Activated CD4-positive, alpha-beta T cell treated with anti-CD3 and anti-CD28 coated beads, Interleukin-2, amount 10 ng/mL, durations not matched to agents 7 days and 5 days (primary cell): ENCODE results near the gene MRAP2. TPM values are rescaled to one million over a fixed set of nuclear protein-coding genes. Genes with fewer than 3 reads are reported as not detected.

Source experiments
- CTCF ChIA-PET: fragments of 350-600 bp; sonication (Branson Sonifier 250); formaldehyde crosslinking; loops from one replicate; lab custom pipeline; 2021; ENCODE audit warnings: antibody characterized with exemption; lab: Charles Lee
- POLR2A ChIA-PET: fragments of 350-600 bp; sonication (Branson Sonifier 250); formaldehyde crosslinking; loops from one replicate; lab custom pipeline; 2021; ENCODE audit warnings: antibody characterized with exemption; lab: Charles Lee
- DNase-seq: peaks from one replicate; pipeline ENCODE4 v3.0.0-alpha.2; 2020
- H3K27ac Mint-ChIP-seq: one replicate; pipeline ENCODE4 v1.8.0; 2021; ENCODE audit warnings: mild to moderate bottlenecking, moderate library complexity, mixed read lengths
- H3K27me3 Mint-ChIP-seq: one replicate; pipeline ENCODE4 v1.8.0; 2021; ENCODE audit warnings: mixed read lengths
- H3K36me3 Mint-ChIP-seq: one replicate; pipeline ENCODE4 v1.8.0; 2021; ENCODE audit warnings: low read depth, mixed read lengths
- H3K4me1 Mint-ChIP-seq: one replicate; pipeline ENCODE4 v1.8.0; 2021; ENCODE audit warnings: mixed read lengths
- H3K4me3 Mint-ChIP-seq: one replicate; pipeline ENCODE4 v1.8.0; 2021; ENCODE audit warnings: mild to moderate bottlenecking, moderate library complexity, mixed read lengths
- H3K9me3 Mint-ChIP-seq: one replicate; pipeline ENCODE4 v1.8.0; 2021; ENCODE audit warnings: mixed read lengths
- total RNA-seq, 2 experiments: library from RNA; stranded (reverse); gene quantifications; one replicate each; pipeline ENCODE4 v1.2.3, GENCODE V29; 2021

Gene MRAP2, protein sequence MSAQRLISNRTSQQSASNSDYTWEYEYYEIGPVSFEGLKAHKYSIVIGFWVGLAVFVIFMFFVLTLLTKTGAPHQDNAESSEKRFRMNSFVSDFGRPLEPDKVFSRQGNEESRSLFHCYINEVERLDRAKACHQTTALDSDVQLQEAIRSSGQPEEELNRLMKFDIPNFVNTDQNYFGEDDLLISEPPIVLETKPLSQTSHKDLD
- not detected for total RNA-seq

DNA sequence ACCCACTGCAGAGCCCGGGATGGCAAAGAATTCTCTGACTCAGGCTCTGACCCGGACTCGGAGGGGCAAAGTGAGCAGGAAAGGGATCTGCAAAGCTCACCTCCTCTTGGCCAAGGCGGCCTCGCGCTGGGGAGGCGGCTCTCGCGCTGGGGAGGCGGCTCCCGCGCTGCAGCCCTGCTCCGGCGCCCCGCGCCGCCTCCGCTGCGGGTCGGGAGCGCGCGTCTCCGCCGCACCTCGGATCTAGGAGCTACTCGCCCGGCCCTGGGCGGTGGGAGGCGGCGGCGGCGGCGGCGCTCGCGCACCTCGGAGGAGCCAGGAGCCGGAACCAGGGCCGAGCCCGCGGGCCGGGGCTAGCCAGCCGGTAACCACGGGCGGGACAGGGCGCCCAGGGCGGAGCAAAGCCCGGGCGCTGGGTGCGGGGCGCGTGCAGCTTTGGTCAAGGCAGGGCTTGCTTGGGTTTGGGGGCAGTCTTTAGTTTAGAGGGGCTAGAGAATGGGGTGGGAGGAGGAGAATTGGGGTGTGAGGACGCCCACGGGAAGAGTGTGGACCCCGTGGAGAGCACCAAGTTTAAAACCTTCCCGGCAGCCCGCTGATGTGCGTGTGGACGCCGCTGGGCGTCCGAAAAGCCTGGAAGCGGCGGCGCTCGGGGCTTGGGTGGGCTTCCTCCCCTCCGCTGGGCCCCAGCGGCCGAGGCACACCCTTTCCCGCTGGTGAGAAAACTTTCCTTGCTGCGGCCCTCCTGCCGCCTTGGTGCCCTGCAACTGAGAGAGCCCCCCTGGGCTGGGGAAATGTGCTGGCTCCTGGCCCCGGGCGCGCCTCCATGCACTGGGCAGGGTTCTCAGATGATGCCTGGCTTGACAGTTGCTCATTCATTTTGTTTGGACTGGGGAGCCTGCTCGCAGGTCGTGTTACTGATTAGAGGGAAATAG, at the start of gene MRAP2:
MRAP2 (plus strand) TSS at position 250 of the 929 bp plus-strand sequence. CDS start 21,547 bp downstream, outside the sequence.
- ChIA-PET CTCF (no interaction called here), POLR2A (no interaction called here)
- Mint-ChIP-seq H3K27me3 (peaks cover 37% of the 10 kb centered on the region), H3K27ac (no peak within 1 kb of the TSS), H3K4me3 (no peak within 1 kb of the TSS), H3K9me3 (no peaks in the 10 kb centered on the region), H3K36me3 (no peaks in the 10 kb centered on the region), H3K4me1 (no peaks in the 10 kb centered on the region)
- DNase-seq, result no peak

DNA sequence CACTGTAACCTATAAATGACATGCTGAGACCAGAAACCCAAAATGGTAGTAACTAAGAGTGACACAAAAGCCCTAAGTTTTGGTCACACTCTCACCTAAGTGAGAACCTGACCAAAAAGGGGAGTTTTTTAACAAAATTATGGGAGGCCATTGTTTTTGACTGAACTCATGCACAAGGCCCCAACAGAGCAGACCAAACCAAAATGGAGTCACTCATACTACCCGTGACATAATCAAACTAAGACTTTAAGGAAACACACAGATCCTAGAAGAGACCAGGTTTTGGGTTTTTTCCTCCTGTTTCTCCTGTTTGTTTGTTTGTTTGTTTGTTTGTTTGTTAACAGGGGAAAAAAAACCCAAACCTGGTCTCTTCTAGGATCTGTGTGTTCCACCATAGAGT, 49.2 kb upstream of the MRAP2 start:
- Mint-ChIP-seq H3K4me3 (no peak overlapping the region), H3K36me3 (no peaks in the 10 kb centered on the region), H3K9me3 (peaks cover 4% of the 10 kb centered on the region), H3K4me1 (no peaks in the 10 kb centered on the region), H3K27me3 (no peaks in the 10 kb centered on the region), H3K27ac (no peak overlapping the region)
- CTCF ChIA-PET, result no interaction called here
- DNase-seq, result no peak
- POLR2A ChIA-PET, result no interaction called here

DNA sequence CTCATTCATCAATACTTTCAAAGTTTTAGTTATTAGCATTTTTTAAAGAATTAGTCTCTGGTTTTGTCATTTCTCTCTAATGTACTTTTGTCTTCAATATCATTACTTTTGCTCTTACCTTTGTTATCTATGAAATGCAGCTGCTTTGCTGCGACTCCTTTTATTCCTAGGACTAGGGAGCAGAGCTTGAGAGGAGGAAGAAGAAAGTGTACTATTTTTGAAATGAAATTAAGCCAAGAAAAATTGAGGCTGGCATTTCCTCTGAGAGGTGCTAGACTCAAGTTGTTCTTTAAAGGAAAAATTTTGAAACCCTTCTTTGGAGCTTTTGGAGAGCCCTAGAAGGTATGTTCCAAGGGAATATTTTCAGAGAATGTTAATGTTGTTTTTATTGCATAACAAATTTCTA, 48.3 kb upstream of the MRAP2 start:
- no peaks in the 10 kb centered on the region for H3K36me3 Mint-ChIP-seq
- H3K4me3 Mint-ChIP-seq, result no peak overlapping the region
- CTCF ChIA-PET, result no interaction called here
- POLR2A ChIA-PET, result no interaction called here
- H3K27me3 Mint-ChIP-seq, result no peaks in the 10 kb centered on the region
- no peak for DNase-seq
- no peaks in the 10 kb centered on the region for H3K4me1 Mint-ChIP-seq
- peaks cover 4% of the 10 kb centered on the region for H3K9me3 Mint-ChIP-seq
- H3K27ac Mint-ChIP-seq, result no peak overlapping the region

DNA sequence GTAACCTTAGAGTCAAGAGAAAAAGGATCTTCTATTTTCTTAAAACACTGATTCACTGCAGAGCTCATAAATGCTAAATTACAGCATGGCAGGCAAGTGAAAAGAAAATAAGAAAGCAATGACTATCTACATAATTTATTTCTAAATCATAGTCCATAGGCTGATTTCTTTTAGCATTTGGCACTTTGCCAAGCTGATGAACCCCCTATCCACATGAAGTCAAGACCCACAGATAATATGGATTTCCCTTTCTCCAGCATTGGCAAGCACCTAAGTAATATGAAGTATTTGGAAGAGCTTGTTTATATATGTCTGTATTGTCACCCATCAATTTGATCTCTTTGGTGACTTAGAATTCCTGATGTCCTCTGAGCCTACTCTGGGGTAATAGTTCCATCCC, 47.9 kb upstream of the MRAP2 start:
- no peak overlapping the region for H3K4me3 Mint-ChIP-seq
- H3K9me3 Mint-ChIP-seq, result peaks cover 4% of the 10 kb centered on the region
- no peak for DNase-seq
- H3K36me3 Mint-ChIP-seq, result no peaks in the 10 kb centered on the region
- no peak overlapping the region for H3K27ac Mint-ChIP-seq
- CTCF ChIA-PET, result no interaction called here
- H3K4me1 Mint-ChIP-seq, result no peaks in the 10 kb centered on the region
- no peaks in the 10 kb centered on the region for H3K27me3 Mint-ChIP-seq
- POLR2A ChIA-PET, result no interaction called here

DNA sequence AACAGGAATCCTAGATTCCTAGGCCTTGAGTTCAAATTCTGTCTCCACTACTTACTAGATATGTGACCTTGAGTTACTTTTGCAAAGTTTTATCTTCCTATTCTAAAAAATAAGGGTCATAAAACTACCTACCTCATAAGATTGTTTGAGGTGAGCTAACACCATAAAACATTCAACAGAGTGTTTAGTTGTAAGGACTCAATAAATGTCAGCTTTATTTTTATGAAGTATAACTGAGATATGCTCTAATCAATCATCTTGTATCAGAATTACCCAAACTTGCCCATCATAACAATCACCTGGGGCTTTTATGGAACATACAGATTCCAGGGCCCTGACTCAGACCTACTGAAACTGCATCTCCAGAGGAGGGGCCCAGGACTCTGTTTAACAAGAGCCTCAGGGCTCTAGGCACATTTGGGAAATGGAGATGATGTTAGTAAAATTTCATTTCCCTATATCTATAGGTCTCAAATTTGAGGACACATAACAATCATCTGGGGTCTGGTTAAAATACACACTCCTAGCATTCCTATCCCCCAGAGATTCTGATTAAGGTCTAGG, 35.5 kb upstream of the MRAP2 start:
- no peaks in the 10 kb centered on the region for H3K36me3 Mint-ChIP-seq
- H3K9me3 Mint-ChIP-seq, result no peaks in the 10 kb centered on the region
- no peak for DNase-seq
- POLR2A ChIA-PET, result no interaction called here
- H3K4me3 Mint-ChIP-seq, result no peak overlapping the region
- no peaks in the 10 kb centered on the region for H3K4me1 Mint-ChIP-seq
- H3K27ac Mint-ChIP-seq, result no peak overlapping the region
- H3K27me3 Mint-ChIP-seq, result peaks cover 3% of the 10 kb centered on the region
- CTCF ChIA-PET, result no interaction called here

DNA sequence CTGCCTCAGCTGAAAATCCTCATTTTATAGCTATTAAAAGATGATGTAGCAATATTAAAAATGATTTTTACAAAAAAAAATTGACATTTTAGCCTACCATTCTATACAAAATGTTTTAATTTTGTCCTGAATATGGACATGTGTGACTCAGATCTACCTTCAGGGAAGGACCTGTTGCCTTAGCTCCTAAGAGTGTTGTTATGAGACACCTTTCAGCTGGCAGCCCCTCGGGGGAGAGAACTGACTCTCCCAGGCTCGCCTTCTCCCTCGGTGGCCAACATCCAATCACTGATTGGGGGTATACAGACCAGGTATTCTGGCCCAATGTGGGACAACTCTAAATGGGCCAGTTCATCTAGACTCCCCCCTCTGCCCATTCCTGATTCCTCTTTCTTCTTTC, 32.5 kb upstream of the MRAP2 start:
- no peaks in the 10 kb centered on the region for H3K9me3 Mint-ChIP-seq
- CTCF ChIA-PET, result no interaction called here
- H3K27me3 Mint-ChIP-seq, result peaks cover 6% of the 10 kb centered on the region
- DNase-seq, result no peak
- POLR2A ChIA-PET, result no interaction called here
- no peaks in the 10 kb centered on the region for H3K4me1 Mint-ChIP-seq
- no peak overlapping the region for H3K4me3 Mint-ChIP-seq
- H3K36me3 Mint-ChIP-seq, result no peaks in the 10 kb centered on the region
- no peak overlapping the region for H3K27ac Mint-ChIP-seq

DNA sequence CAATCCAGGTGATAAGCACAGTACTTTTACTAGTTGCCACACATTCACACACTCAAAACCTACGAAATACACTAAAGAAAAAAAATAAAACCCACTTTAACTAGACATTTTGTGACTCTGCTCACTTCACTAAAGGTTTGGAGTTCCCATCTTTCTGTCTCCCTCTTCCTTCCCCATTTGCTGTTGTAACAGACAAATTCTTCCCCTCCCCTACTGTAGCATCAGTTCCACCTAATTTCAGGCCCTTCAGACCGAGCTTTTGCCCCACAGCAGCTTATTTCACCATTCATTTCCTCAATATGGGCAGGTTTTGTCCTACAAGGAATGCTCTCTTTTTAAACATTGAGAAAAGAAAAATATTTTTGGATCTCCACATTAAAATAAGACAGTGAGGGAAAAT, 31.3 kb upstream of the MRAP2 start:
- no peak for DNase-seq
- Mint-ChIP-seq H3K27ac (no peak overlapping the region), H3K27me3 (peaks cover 6% of the 10 kb centered on the region), H3K9me3 (no peaks in the 10 kb centered on the region), H3K4me3 (no peak overlapping the region), H3K36me3 (no peaks in the 10 kb centered on the region), H3K4me1 (no peaks in the 10 kb centered on the region)
- CTCF ChIA-PET, result no interaction called here
- POLR2A ChIA-PET, result no interaction called here

DNA sequence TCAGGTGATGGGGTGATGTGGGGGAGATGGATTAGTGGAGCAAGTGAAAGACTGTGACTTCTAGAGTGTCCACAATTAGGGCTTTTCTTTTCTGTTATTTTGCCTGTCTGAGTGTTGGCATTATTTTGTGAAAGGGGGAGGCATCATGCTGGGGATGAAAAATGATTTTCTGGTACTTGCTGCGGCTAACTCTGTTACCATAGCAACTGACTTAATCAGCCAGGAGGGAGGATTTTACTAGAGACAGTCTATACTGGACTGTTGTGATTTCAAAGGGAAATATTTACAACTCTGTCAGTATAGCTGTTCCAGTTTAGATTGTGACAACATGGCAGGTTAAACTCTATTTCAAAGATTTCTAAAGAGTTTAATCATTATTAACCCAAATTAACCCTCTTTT, 30.4 kb upstream of the MRAP2 start:
- Mint-ChIP-seq H3K36me3 (no peaks in the 10 kb centered on the region), H3K4me3 (no peak overlapping the region), H3K27ac (no peak overlapping the region), H3K4me1 (no peaks in the 10 kb centered on the region), H3K9me3 (no peaks in the 10 kb centered on the region), H3K27me3 (peaks cover 9% of the 10 kb centered on the region)
- no peak for DNase-seq
- ChIA-PET POLR2A (no interaction called here), CTCF (no interaction called here)

DNA sequence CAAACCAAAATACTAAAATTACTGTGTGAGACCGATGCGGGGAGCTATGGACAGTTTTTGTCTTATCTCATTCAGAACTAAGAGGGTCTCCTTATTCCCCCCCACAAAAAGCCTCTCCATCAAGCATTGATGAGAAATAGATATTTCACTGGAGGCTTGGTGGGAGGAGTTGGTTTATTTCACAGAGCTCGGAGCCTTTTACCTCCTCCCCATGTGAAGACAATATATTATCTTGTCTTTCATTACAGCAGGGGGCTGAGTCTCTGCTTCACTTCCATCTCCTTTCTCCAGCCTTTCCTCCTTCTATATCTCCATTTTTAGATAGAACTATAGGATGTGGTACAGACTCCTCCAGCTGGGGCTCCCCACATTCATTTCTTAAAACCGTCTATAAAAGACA, 29.9 kb upstream of the MRAP2 start:
- ChIA-PET POLR2A (no interaction called here), CTCF (no interaction called here)
- Mint-ChIP-seq H3K27ac (no peak overlapping the region), H3K9me3 (no peaks in the 10 kb centered on the region), H3K36me3 (no peaks in the 10 kb centered on the region), H3K27me3 (peaks cover 9% of the 10 kb centered on the region), H3K4me3 (no peak overlapping the region), H3K4me1 (no peaks in the 10 kb centered on the region)
- no peak for DNase-seq

DNA sequence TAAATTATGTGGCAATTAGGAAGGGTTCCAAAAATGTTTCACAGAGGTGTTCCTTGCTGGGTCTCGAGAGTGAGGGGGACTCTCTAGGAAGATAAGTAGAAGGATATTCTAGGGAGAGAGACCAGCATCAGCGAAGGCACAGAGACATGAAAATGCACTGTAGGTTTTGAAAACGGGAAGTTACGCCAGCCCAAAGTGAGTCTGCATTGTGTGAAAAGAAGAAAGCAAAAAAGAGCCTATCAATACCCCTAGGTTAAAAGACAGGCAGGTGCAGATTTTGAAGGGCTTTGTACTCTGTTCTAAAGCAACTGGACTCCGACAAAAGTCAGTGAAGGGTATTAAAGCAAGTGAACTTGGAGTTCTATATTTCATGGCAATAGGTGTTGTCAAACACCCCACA, 25.7 kb upstream of the MRAP2 start:
- Mint-ChIP-seq H3K27me3 (peaks cover 9% of the 10 kb centered on the region), H3K4me3 (no peak overlapping the region), H3K27ac (no peak overlapping the region), H3K36me3 (no peaks in the 10 kb centered on the region), H3K4me1 (no peaks in the 10 kb centered on the region), H3K9me3 (no peaks in the 10 kb centered on the region)
- no peak for DNase-seq
- POLR2A ChIA-PET, result no interaction called here
- CTCF ChIA-PET, result no interaction called here

DNA sequence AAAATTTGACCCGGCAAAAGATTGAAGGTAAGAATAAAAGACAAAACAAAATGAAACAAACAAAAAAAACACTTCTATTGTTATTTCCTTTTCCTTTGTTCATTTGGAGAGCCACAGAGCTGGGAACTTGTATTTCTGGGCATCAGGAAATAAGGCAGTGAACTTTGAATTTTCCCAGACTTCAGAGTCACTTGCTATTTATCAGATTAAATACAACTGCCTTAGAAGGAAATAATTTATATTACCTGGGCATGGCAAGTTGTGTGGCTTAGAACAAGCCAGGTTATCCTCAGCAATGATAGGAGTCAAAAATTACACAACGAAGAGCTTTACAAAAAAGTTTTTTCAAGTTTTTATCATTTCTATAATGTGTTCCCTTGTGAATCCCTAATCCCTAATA, 20.2 kb upstream of the MRAP2 start:
- no peak overlapping the region for H3K27ac Mint-ChIP-seq
- no peaks in the 10 kb centered on the region for H3K4me1 Mint-ChIP-seq
- no peak overlapping the region for H3K4me3 Mint-ChIP-seq
- POLR2A ChIA-PET, result no interaction called here
- peaks cover 4% of the 10 kb centered on the region for H3K27me3 Mint-ChIP-seq
- no peaks in the 10 kb centered on the region for H3K36me3 Mint-ChIP-seq
- CTCF ChIA-PET, result no interaction called here
- no peaks in the 10 kb centered on the region for H3K9me3 Mint-ChIP-seq
- DNase-seq, result no peak

DNA sequence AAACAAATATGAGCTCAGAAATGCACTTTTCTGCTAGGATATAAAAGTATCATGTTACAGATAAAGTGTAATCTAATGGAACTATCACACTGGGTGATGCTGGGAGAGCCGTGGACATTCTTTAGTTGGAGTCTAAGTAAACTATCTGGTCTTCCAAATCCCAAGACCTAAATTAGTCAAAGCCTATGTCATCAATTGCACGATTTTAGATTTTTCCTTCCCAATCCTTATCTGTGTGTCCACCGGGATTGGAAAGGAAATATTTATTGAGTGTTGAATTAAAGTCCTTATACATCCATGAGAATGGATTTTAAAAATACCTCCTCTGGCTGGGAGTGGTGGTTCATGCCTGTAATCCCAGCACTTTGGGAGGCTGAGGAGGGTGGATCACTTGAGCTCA, 19.6 kb upstream of the MRAP2 start:
- Mint-ChIP-seq H3K4me3 (no peak overlapping the region), H3K27ac (no peak overlapping the region), H3K36me3 (no peaks in the 10 kb centered on the region), H3K9me3 (no peaks in the 10 kb centered on the region), H3K4me1 (no peaks in the 10 kb centered on the region), H3K27me3 (peaks cover 9% of the 10 kb centered on the region)
- POLR2A ChIA-PET, result no interaction called here
- DNase-seq, result no peak
- CTCF ChIA-PET, result no interaction called here

DNA sequence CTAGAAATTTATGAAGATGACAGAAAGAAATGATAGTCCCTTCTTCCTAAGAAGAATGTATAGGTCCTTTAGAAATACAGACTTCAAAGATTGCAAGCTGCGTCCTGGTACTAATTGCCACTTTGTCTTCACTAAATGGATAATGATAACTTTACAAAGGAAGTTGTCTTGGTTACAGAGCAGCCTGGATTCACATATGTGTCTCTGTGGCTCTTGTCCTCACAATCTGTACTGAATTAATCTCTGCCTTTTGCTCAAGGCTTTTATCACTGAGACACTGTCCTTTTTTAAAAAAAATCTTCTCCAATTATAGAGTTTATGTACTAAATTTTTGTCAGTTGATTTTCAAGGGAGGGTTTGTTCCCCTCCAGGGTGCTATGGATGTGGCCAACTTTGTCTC, 17.5 kb upstream of the MRAP2 start:
- Mint-ChIP-seq H3K27me3 (peaks cover 10% of the 10 kb centered on the region), H3K27ac (no peak overlapping the region), H3K4me3 (no peak overlapping the region), H3K9me3 (no peaks in the 10 kb centered on the region), H3K4me1 (no peaks in the 10 kb centered on the region), H3K36me3 (no peaks in the 10 kb centered on the region)
- ChIA-PET CTCF (interaction anchor here (1.0 kb wide), 1 partner anchor 12 kb away, joined by 3 read pairs; no protein-coding TSS in a partner anchor), POLR2A (no interaction called here)
- no peak for DNase-seq
